HL-60 (cell line): Measurements from ENCODE around the gene CST4.
"Not testable (repeated sequence)": the region's sequence is repeated elsewhere in the genome, so short reads cannot be mapped to it uniquely, and the experiment has no call there.

Experiments
- DNase-seq, 2 experiments: peaks; one replicate each; pipeline ENCODE4 v3.0.0-alpha.2; 2010 to 2020; ENCODE audit warnings: low read depth in 1 of 2, low spot score in 1 of 2
- H3K27ac ChIP-seq: fragments of 250-450 bp; sonication (Bioruptor Pico); replicated peaks from 2 replicates; pipeline ENCODE4 v1.5.1; 2020; ENCODE audit warnings: mild to moderate bottlenecking, moderate library complexity
- H3K27me3 ChIP-seq: fragments of 250-450 bp; sonication (Bioruptor Pico); 2 replicates; pipeline ENCODE4 v1.5.1; 2021; ENCODE audit warnings: mild to moderate bottlenecking, moderate library complexity; ENCODE audit not compliant: insufficient read depth, poor library complexity, severe bottlenecking
- H3K4me3 ChIP-seq: replicated peaks from 2 replicates; pipeline ENCODE4 v1.5.1; 2011; ENCODE audit warnings: mild to moderate bottlenecking, control low read depth, low read length; ENCODE audit not compliant: insufficient read depth
- CTCF ChIP-seq: IDR thresholded peaks from one replicate; pipeline ENCODE4 v1.5.1; 2011; ENCODE audit warnings: low read length, control low read depth, inconsistent platforms; ENCODE audit not compliant: insufficient read depth
- GABPA ChIP-seq: IDR thresholded peaks from 2 replicates; pipeline ENCODE4 v1.6.1; 2012; ENCODE audit warnings: low read depth
- POLR2AphosphoS5 ChIP-seq: IDR thresholded peaks from 2 replicates; pipeline ENCODE4 v1.6.1; 2012; ENCODE audit warnings: low read depth
- REST ChIP-seq: IDR thresholded peaks from 2 replicates; pipeline ENCODE4 v1.6.1; 2012; ENCODE audit warnings: low read depth; ENCODE audit not compliant: insufficient replicate concordance
- SPI1 ChIP-seq: IDR thresholded peaks from 2 replicates; pipeline ENCODE4 v1.6.1; 2012; ENCODE audit warnings: low read depth, mild to moderate bottlenecking, borderline replicate concordance

The CST4 gene

GRCh38 chr20:23637282-23638221 lies 51.3 kb downstream of the CST4 start, which contains the start of gene CST3:
CST3 (minus strand) TSS chr20:23637955; CDS start chr20:23637862, 93 bp downstream.
- no peaks in the 10 kb centered on the region for H3K27me3 ChIP-seq
- H3K4me3 ChIP-seq = peak within 1 kb of the TSS; percentile 68
- TF ChIP-seq CTCF (no peak), SPI1 (no peak), REST (no peak), POLR2AphosphoS5 (no peak), GABPA (no peak)
- peak; percentile 70 to 81 for DNase-seq
- peak within 1 kb of the TSS; percentile 23; the same call in 1 of the 2 replicates for H3K27ac ChIP-seq

GRCh38 chr20:23636908-23637281 lies 51.9 kb downstream of the CST4 start:
- H3K4me3 ChIP-seq = peak overlapping the region; percentile 68
- TF ChIP-seq GABPA = no peak
- TF ChIP-seq SPI1 = no peak
- no peak for TF ChIP-seq POLR2AphosphoS5
- TF ChIP-seq REST = no peak
- no peak for TF ChIP-seq CTCF
- no peaks in the 10 kb centered on the region for H3K27me3 ChIP-seq
- H3K27ac ChIP-seq = no peak overlapping the region
- no peak for DNase-seq

GRCh38 chr20:23636182-23636907 lies 52.5 kb downstream of the CST4 start:
- Histone ChIP-seq H3K27ac (no peak overlapping the region), H3K27me3 (no peaks in the 10 kb centered on the region), H3K4me3 (peak overlapping the region; percentile 68; the same call in 1 of the 2 replicates)
- TF ChIP-seq POLR2AphosphoS5 = no peak
- TF ChIP-seq SPI1 = no peak
- no peak for TF ChIP-seq GABPA
- no peak for TF ChIP-seq CTCF
- no peak for TF ChIP-seq REST
- DNase-seq = no peak

- not testable (repeated sequence) for DNase-seq, H3K27me3 ChIP-seq, H3K4me3 ChIP-seq, H3K27ac ChIP-seq
These were observed 53.1 kb downstream of the CST4 start for GRCh38 chr20:23635768-23636090.
